ENCODE results near the gene B3GALT6.

Gene B3GALT6

DNA sequence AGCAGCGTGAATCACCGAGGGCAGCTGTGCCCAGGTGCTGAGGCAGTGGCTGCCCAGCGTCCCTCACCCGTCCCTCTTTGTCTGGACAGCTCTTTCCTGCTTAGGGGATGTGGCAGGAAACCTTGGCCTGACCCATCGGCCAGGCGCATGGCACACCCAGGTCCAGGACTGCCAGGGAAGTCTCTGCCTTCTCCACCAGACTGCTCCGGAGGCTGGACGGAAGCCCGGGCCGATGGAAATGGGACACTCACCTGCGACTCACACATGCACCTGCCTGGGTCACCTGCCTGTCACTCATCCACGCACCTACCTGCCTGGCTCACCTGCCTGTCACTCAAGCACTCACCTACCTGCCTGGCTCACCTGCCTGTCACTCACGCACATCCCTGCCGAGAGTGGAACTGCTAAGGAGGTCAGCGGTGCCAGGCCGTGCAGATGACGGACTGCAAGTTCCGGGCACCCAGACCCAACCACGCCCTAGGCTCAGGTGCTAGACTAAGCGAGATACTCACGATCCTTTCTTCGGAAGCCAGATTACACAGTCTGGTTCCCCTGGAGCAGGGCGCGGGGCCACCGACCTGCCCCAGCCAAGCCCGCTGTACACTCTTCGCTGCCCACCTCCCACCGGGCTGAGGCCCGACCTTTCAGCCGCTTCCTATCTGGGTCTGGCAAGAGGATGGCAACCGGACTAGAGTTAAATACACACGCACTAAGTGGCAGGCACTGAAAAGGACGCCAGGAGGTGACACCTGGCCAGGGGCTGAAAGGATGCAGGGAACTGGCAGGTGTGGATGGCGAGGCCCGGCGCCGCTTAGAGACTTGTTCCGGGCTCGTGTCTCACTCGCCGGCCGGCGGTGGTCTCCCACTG lies 40.5 kb downstream of the B3GALT6 start:
- Mint-ChIP-seq H3K36me3 (peaks cover 2% of the 10 kb centered on the region), H3K4me1 (peaks cover 38% of the 10 kb centered on the region), H3K9me3 (no peaks in the 10 kb centered on the region)

DNA sequence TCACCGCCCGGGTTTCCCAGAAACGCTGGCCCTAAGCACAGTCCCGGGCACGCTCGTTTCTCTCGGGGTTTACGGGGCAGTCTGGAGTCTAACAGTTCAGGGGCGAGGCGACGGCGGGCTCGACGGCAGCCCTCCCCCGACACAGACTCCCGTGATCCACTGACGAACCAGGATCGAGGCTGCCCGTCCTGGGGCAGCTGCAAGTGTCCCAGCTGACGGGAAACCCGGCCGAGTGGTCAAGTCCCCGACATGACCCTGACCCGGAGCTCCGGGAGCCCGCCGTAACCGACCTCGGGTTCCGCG lies 41.1 kb downstream of the B3GALT6 start:
- peak overlapping the region; percentile 55 for H3K27ac Mint-ChIP-seq
- H3K9me3 Mint-ChIP-seq: no peaks in the 10 kb centered on the region
- peak overlapping the region; percentile 90 for H3K4me3 Mint-ChIP-seq
- H3K4me1 Mint-ChIP-seq: peaks cover 34% of the 10 kb centered on the region
- H3K36me3 Mint-ChIP-seq: peaks cover 2% of the 10 kb centered on the region
- no peaks in the 10 kb centered on the region for H3K27me3 Mint-ChIP-seq

More for the DNA sequence above, 40.5 kb downstream of the B3GALT6 start:
- Mint-ChIP-seq H3K27me3 (no peaks in the 10 kb centered on the region), H3K27ac (peak overlapping the region; percentile 68), H3K4me3 (peak overlapping the region; percentile 90)

GRCh38 chr1:1273512-1274298 lies 41.7 kb downstream of the B3GALT6 start, which contains the start of gene UBE2J2:
UBE2J2 (minus strand) TSS chr1:1273854; CDS start chr1:1267992, 5,862 bp downstream.
- Mint-ChIP-seq H3K9me3 (no peaks in the 10 kb centered on the region), H3K27ac (peak within 1 kb of the TSS; percentile 55), H3K27me3 (no peaks in the 10 kb centered on the region), H3K4me1 (peaks cover 33% of the 10 kb centered on the region), H3K4me3 (peak within 1 kb of the TSS; percentile 90), H3K36me3 (peaks cover 2% of the 10 kb centered on the region)

DNA sequence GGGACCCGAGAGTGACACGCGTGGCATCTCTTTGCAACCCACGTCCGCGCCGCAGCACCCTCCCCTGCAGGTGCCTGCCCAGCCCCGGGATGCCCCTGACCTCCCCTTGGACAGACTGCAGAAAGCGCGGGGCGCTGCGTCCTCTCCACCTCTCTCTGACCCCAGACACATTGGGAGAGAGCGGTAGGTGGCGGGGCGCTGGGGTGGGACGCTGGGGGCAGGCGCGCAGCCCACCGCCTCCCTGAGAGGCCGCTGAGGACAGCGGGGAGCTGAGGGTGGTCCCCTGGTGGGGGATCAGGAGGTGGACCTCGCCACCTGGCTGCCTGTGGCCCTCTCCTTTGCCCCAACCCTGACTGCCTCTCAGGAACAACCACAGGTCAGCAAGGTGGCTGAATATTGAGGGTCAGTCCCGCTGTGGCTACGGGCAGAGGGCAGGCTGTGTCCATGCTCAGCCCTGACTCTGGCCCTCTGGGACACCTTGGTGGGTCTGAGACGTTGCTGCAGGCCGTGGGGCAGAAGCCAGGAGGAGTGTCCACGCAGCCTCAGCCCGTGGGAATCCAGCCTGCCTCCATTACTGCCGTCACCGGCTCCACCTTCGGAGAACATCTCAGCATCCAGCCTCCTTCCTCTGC lies 42.4 kb downstream of the B3GALT6 start:
- Mint-ChIP-seq H3K27me3 (no peaks in the 10 kb centered on the region), H3K4me1 (peaks cover 33% of the 10 kb centered on the region), H3K4me3 (peak overlapping the region; percentile 73), H3K9me3 (no peaks in the 10 kb centered on the region), H3K36me3 (peaks cover 2% of the 10 kb centered on the region), H3K27ac (no peak overlapping the region)

GRCh38 chr1:1274931-1275431 lies 42.9 kb downstream of the B3GALT6 start:
- H3K9me3 Mint-ChIP-seq: no peaks in the 10 kb centered on the region
- no peak overlapping the region for H3K27ac Mint-ChIP-seq
- H3K36me3 Mint-ChIP-seq: peaks cover 2% of the 10 kb centered on the region
- H3K4me3 Mint-ChIP-seq: peak overlapping the region; percentile 73
- peaks cover 28% of the 10 kb centered on the region for H3K4me1 Mint-ChIP-seq
- no peaks in the 10 kb centered on the region for H3K27me3 Mint-ChIP-seq

GRCh38 chr1:1275836-1276235 lies 43.8 kb downstream of the B3GALT6 start:
- no peak overlapping the region for H3K27ac Mint-ChIP-seq
- peaks cover 19% of the 10 kb centered on the region for H3K4me1 Mint-ChIP-seq
- no peaks in the 10 kb centered on the region for H3K9me3 Mint-ChIP-seq
- H3K27me3 Mint-ChIP-seq: no peaks in the 10 kb centered on the region
- peak overlapping the region; percentile 47 for H3K4me3 Mint-ChIP-seq
- H3K36me3 Mint-ChIP-seq: peaks cover 2% of the 10 kb centered on the region

DNA sequence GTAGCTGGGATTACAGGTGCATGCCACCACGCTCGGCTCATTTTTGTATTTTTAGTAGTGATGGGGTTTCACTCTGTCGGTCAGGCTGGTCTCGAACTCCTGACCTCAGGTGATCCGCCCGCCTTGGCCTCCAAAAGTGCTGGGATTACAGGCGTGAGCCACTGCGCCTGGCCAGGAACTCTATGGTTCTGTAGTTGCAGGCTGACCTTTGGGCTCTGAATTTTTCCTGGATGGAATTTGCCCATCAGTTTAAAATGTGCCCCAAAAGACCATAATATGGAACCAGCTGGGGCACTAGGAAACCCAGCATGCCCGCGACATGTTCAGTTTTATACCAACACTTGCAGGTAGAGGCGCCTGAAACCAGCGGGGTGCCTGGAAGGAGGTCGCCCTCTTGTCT lies 46.6 kb downstream of the B3GALT6 start:
- no peaks in the 10 kb centered on the region for H3K9me3 Mint-ChIP-seq
- no peaks in the 10 kb centered on the region for H3K4me1 Mint-ChIP-seq
- no peaks in the 10 kb centered on the region for H3K27me3 Mint-ChIP-seq
- H3K36me3 Mint-ChIP-seq: no peaks in the 10 kb centered on the region
- no peak overlapping the region for H3K27ac Mint-ChIP-seq
- no peak overlapping the region for H3K4me3 Mint-ChIP-seq

DNA sequence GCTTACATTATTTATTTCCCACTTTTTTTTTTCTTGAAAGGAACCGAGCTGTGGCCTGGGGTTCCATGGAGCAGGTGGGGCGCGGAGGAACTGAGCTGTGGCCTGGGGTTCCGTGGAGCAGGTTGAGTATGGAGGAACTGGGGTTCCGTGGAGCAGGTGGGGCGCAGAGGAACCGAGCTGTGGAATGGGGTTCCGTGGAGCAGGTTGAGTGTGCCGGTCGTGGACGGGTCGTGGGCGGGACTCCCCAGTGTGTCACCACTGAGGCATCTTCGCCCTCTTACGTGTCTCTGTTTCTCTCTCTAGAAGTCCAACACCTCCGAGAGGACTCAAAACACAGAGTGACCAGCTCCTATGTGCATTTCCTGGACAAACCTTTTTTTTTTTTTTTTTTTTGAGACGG lies 47.0 kb downstream of the B3GALT6 start:
- H3K27me3 Mint-ChIP-seq: no peaks in the 10 kb centered on the region
- H3K4me1 Mint-ChIP-seq: no peaks in the 10 kb centered on the region
- no peak overlapping the region for H3K4me3 Mint-ChIP-seq
- no peaks in the 10 kb centered on the region for H3K36me3 Mint-ChIP-seq
- no peaks in the 10 kb centered on the region for H3K9me3 Mint-ChIP-seq
- no peak overlapping the region for H3K27ac Mint-ChIP-seq

DNA sequence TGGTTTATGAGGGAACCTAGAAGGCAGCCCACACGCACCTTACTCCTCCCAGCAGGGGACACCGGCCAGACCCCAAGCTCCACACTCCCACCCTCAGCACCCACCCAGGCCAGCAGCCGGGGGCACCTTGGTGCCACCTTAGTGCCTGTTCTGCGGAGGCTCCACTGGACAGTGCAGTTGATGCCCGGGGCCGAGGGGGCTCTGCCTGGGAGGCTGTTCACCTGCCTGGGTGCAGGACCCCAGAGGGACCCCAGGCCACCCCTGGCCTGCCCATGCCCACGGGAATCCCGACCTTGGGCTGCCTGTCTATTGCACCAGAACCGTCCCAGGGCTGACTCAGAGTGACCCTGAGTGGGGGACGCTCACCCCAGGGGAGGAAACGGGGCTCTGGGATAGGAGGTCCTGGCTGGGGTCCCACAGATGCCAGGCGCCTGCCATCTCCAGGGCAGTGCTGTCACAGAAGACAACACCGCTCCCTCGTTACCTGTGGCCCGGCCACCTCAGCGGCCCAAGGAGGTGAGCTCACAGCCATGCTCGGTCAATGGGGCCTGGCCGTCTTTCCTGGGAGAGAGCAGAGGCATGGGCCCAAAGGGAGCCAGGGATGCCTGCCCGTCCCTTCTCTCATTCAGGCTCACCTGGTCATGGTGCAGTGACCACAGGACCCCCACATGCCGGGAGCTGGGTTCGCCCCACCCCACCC lies 48.9 kb downstream of the B3GALT6 start:
- no peaks in the 10 kb centered on the region for H3K9me3 Mint-ChIP-seq
- H3K4me1 Mint-ChIP-seq: no peaks in the 10 kb centered on the region
- H3K36me3 Mint-ChIP-seq: no peaks in the 10 kb centered on the region
- H3K27me3 Mint-ChIP-seq: no peaks in the 10 kb centered on the region
- H3K27ac Mint-ChIP-seq: no peak overlapping the region
- H3K4me3 Mint-ChIP-seq: no peak overlapping the region

DNA sequence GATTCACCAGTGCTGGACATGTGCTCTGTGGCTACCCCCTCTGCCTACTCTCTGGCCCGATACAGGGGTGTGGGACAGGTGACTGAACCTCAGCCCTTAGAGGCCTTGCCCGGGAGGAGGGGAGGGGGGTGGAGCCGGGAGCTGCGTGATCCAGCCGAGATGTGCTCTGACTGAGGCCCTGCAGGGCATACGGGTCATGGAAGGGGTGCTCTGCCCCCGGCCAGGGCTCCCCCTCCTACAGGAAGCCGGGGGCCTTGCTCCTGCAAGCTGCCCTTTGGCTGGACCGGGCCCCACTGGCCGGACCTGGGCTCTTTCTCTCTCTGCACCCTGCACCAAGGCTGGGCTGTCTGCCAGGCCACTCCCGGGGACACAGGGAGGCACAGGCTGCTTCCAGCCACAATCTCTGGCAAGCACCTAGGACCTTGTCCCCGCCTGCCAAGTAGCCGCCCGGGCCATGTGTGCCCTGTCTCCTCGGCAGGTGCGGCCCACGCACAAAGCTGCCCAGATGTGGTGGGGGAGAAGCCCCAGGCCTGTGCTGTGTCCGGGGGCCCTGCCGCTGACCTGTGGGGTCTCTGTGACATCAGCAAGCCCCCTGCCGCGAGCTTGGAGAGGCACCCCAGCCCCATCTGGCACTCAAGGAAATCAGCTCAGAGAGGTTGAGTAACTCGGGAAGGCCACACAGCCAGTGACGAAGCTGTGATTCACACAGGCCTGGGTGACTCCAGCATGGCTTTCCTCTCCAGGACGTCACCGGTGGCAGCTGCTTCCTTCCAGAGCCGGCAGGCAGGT lies 49.7 kb downstream of the B3GALT6 start:
- Mint-ChIP-seq H3K9me3 (no peaks in the 10 kb centered on the region), H3K36me3 (no peaks in the 10 kb centered on the region), H3K27ac (no peak overlapping the region), H3K4me1 (no peaks in the 10 kb centered on the region), H3K27me3 (no peaks in the 10 kb centered on the region), H3K4me3 (no peak overlapping the region)

DNA sequence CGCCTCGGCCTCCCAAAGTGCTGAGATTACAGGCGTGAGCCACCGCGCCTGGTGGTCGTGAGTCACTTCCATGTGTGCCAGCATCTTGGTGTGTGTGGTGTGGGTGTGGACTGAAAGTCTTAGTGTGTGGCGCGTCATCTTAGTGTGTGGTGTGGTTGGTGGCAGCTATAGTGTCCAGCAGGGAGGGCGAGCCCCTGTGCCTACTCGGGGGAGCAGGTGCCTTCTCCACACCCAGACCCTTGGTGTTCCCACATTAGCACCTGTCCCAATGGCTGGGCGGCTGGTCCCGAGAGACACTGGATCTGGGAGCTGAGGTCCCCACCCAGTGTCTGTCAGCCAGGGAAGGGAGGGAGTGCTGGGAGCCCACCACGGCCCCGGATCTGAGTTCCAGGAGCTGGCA lies 51.0 kb downstream of the B3GALT6 start:
- Mint-ChIP-seq H3K27ac (no peak overlapping the region), H3K4me3 (no peak overlapping the region), H3K36me3 (no peaks in the 10 kb centered on the region), H3K4me1 (no peaks in the 10 kb centered on the region), H3K9me3 (no peaks in the 10 kb centered on the region), H3K27me3 (no peaks in the 10 kb centered on the region)

GRCh38 chr1:1283821-1284220 lies 51.8 kb downstream of the B3GALT6 start:
- Mint-ChIP-seq H3K4me1 (no peaks in the 10 kb centered on the region), H3K9me3 (no peaks in the 10 kb centered on the region), H3K4me3 (no peak overlapping the region), H3K27me3 (no peaks in the 10 kb centered on the region), H3K36me3 (no peaks in the 10 kb centered on the region), H3K27ac (no peak overlapping the region)
